ENCODE measurements around the gene PPP1R15B. TPM values are rescaled to one million over a fixed set of nuclear protein-coding genes. Genes with fewer than 3 reads are reported as not detected.
A peak's percentile ranks its signal among the peaks of the same experiment; 100 is the strongest.

Gene PPP1R15B
- total and polyA plus RNA-seq, 3 donors from 2014 or later = 22.5 to 42.0 (median 40.1) TPM

GRCh38 chr1:204363335-204364114, 48.1 kb downstream of the PPP1R15B start:
- DNase-seq = peak; percentile 80
- Histone ChIP-seq H3K9me3 (no peaks in the 10 kb centered on the region), H3K36me3 (ENCODE audit: low read depth, missing control alignments) (no peaks in the 10 kb centered on the region), H3K27me3 (no peaks in the 10 kb centered on the region), H3K4me3 (peak overlapping the region; percentile 16 to 60), H3K4me1 (peaks cover 20% of the 10 kb centered on the region), H3K27ac (peak overlapping the region; percentile 16 to 57)
- intact Hi-C loops (cut with DNase I; ENCODE audit: low total_unique reads) = loop anchor here (5.0 kb wide), 1 partner anchor 151 kb away; the partner anchor contains the start of gene GOLT1A
- 0 to 1% methylated on average over 20 to 24 of the region's 27 CpGs for WGBS, 2 donors
- TF ChIP-seq CTCF (IDR thresholded peaks at IDR 0.05) (peak; percentile 91 to 96 (median 94)), POLR2A (IDR thresholded peaks at IDR 0.05) (no peak)

- Histone ChIP-seq H3K27ac (peak overlapping the region; percentile 16 to 57), H3K36me3 (ENCODE audit: low read depth, missing control alignments) (no peaks in the 10 kb centered on the region), H3K27me3 (no peaks in the 10 kb centered on the region), H3K4me1 (peaks cover 20% of the 10 kb centered on the region), H3K9me3 (no peaks in the 10 kb centered on the region), H3K4me3 (peak overlapping the region; percentile 16 to 60)
- no peak for TF ChIP-seq CTCF (IDR thresholded peaks at IDR 0.05)
- no peak for TF ChIP-seq POLR2A (IDR thresholded peaks at IDR 0.05)
- intact Hi-C loops (cut with DNase I; ENCODE audit: low total_unique reads) = loop anchor here (5.0 kb wide), 1 partner anchor 151 kb away; the partner anchor contains the start of gene GOLT1A
- 21 to 30% methylated on average over 9 to 11 of the region's 11 CpGs for WGBS, 2 donors
- DNase-seq = no peak
Observed at GRCh38 chr1:204362984-204363334, 48.7 kb downstream of the PPP1R15B start.

GRCh38 chr1:204361781-204362180, 49.8 kb downstream of the PPP1R15B start:
- WGBS, 2 donors = 79 to 86% methylated on average over 10 of the region's 10 CpGs
- Histone ChIP-seq H3K27me3 (no peaks in the 10 kb centered on the region), H3K27ac (no peak overlapping the region), H3K36me3 (ENCODE audit: low read depth, missing control alignments) (no peaks in the 10 kb centered on the region), H3K9me3 (no peaks in the 10 kb centered on the region), H3K4me1 (peaks cover 20% of the 10 kb centered on the region), H3K4me3 (no peak overlapping the region)
- no peak for DNase-seq
- TF ChIP-seq POLR2A (IDR thresholded peaks at IDR 0.05) (no peak), CTCF (IDR thresholded peaks at IDR 0.05) (no peak)
- intact Hi-C loops (cut with DNase I; ENCODE audit: low total_unique reads) = loop anchor here (5.0 kb wide), 1 partner anchor 149 kb away; the partner anchor contains the start of gene GOLT1A

GRCh38 chr1:204361341-204361771, 50.3 kb downstream of the PPP1R15B start:
- Histone ChIP-seq H3K27ac (no peak overlapping the region), H3K4me1 (peaks cover 20% of the 10 kb centered on the region), H3K27me3 (no peaks in the 10 kb centered on the region), H3K4me3 (no peak overlapping the region), H3K36me3 (ENCODE audit: low read depth, missing control alignments) (no peaks in the 10 kb centered on the region), H3K9me3 (no peaks in the 10 kb centered on the region)
- DNase-seq = no peak
- no peak for TF ChIP-seq POLR2A (IDR thresholded peaks at IDR 0.05)
- no peak for TF ChIP-seq CTCF (IDR thresholded peaks at IDR 0.05)
- 81 to 95% methylated on average over 2 of the region's 2 CpGs for WGBS, 2 donors
- intact Hi-C loops (cut with DNase I; ENCODE audit: low total_unique reads) = loop anchor here (5.0 kb wide), 1 partner anchor 149 kb away; the partner anchor contains the start of gene GOLT1A

Measured in testis (tissue), 3 donors.